Right ventricle myocardium superior (tissue), 1 donor: ENCODE data around the gene ACCS. TPM values are rescaled to one million over a fixed set of nuclear protein-coding genes. Genes with fewer than 3 reads are reported as not detected.

Experiments used
- ATAC-seq: fragments of 200-7000 bp; cut with Tn5 transposase; one replicate; pipeline ENCODE4 v1.9.1; 2020; ENCODE audit warnings: mild to moderate bottlenecking; ENCODE audit not compliant: poor library complexity
- DNase-seq: peaks from one replicate; pipeline ENCODE4 v3.0.0-alpha.2; 2020
- intact Hi-C: fragments of 100-400 bp; cut with DNase I; formaldehyde crosslinking; loops from one replicate; pipeline ENCODE4 v1.11.2; 2022
- total RNA-seq: library from RNA; stranded (reverse); fragmentation: NEBNext Ultra II Directional; extraction: Animal tissue kit (Norgen Biotek cat#: 25700); gene quantifications from one replicate; pipeline ENCODE4 v1.2.1, GENCODE V29; 2021
- donor health status: DM: no; HTN: yes; CAD: no; lungs with severe emphysema.

Gene ACCS
- total RNA-seq, 1 donor from 2014 or later: 6.3 TPM

DNA sequence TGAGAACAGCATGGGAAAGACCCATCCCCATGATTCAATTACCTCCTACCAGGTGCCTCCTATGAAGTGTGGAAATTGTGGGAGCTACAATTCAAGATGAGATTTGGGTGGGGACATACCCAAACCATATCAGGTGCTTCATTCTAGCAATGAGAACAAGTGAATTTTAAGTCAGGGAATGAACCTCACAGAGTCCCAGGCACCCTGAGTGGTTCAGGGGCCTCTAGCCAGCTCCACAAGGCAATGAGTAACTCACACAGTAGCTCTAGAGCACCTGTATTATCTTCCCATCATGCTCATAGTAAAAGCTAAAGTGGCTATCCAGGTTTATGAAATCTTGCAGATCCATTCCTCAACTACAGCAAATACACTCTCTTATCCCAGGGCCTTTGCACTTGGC is 31.4 kb upstream of the ACCS start:
- intact Hi-C loops: loop anchor here (5.0 to 10.0 kb wide), 2 partner anchors 50 to 92 kb away; partner anchors contain the start of gene C11orf96
- ATAC-seq: no peak
- DNase-seq: no peak

DNA sequence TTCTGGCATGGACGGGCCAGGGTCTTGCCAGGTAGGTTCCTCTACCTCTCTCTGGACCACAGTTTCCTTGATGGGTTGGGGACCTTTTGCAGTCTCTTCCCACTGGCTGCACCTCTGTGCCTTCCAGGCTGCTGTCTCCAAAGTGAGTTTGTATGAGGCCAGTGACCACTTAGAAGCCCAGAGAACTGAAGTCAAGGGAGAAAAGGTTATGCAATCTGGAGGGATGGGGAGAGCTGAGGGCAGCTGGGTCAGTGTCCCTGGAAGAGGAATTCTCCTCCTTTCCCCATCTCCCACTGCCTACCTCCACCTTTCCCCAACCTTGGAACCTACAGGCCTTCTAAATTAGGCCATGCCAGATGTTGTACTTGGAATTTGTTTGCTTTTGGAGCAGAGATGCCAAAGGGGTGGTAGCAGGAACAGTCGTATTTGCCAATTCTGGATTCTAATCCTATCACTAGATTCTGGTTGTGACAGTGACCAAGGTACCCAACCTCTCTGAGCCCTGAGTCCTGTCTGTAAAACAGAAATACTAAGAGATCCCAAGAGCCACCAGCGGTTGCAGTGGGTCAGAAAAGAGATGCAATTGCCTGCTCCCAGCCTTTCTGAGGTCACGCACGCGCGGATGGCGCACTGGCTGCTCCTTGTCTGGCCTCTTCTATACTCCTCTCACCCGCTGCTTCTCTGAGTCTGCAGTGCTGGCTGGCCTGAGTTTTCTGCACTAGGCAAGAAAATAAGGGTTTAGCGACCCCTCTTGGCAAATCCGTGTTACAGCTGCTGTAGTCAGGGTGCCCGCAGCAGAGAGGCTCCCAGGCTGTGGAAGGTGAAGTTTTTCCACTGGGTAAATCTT is 29.0 kb upstream of the ACCS start:
- intact Hi-C loops: loop anchor here (2.0 to 10.0 kb wide), 3 partner anchors 52 to 146 kb away; partner anchors contain the start of gene C11orf96
- DNase-seq (peak; percentile 89), ATAC-seq (peak; percentile 93)

DNA sequence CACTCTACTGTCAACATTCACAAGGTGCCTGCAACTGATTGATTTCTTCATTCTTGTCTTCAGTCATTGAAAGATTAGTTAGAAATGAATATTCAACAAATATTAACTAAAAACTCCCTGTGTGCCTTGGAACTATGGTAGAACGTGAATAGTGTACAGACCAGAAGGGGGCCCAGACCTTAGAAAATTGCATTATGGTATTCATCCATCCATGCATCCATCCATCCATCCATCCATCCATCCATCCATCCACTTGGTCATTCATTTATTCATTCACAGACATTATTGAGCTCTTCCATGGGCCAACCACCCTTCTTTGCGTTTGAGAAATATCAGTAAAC is 28.4 kb upstream of the ACCS start:
- DNase-seq (no peak), ATAC-seq (no peak)
- intact Hi-C loops: loop anchor here (2.0 to 10.0 kb wide), 3 partner anchors 53 to 147 kb away; partner anchors contain the start of gene C11orf96

- no peak for ATAC-seq
These were observed 22.9 kb upstream of the ACCS start for GRCh38 chr11:44043157-44043556.

DNA sequence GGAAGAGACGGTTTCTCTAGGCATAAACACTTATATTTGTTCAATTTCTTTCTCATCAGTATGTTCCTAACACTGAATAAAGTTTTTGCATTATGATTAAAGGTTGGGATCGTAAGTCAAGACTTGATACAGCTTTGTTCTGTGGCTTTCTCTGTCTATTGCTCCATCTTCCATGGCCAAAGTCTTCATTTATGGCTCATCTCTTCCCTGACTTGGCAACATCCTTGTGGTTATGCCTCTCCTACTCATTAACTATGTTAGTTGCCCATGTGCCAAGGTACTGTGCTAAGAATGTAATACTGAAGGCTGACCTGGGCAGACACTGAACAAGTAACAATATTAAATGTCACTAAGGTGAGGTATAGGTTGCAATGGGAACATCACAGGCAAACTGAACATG is 19.9 kb upstream of the ACCS start:
- intact Hi-C loops: no loop called here
- DNase-seq: no peak
- no peak for ATAC-seq

More at GRCh38 chr11:44043157-44043556, 22.9 kb upstream of the ACCS start:
- no peak for DNase-seq
- intact Hi-C loops: no loop called here

DNA sequence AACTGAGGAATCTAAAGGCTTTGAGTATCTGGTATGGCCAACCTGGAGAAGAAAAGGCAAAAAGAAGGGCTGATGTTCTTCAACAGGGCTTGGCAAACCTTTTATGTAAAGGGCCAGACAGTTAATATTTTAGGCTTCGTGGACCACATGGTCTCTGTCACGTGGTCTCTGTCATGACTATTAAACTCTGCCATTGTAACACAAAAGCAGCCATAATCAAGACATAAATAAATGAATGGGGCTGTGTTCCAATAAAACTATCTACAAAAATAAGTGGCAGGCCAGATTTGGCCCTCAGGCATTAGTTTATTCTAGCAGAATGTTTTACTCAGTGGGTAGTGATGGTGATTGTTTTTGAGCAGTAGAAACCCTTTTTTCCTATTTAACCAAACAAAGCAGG is 18.8 kb upstream of the ACCS start:
- intact Hi-C loops: no loop called here
- DNase-seq (no peak), ATAC-seq (no peak)

GRCh38 chr11:44047931-44048431 is 18.1 kb upstream of the ACCS start, which contains the start of gene ACCSL:
ACCSL (plus strand) TSS chr11:44047981; CDS start chr11:44048037, 56 bp downstream.
- no peak for ATAC-seq
- intact Hi-C loops: no loop called here

DNA sequence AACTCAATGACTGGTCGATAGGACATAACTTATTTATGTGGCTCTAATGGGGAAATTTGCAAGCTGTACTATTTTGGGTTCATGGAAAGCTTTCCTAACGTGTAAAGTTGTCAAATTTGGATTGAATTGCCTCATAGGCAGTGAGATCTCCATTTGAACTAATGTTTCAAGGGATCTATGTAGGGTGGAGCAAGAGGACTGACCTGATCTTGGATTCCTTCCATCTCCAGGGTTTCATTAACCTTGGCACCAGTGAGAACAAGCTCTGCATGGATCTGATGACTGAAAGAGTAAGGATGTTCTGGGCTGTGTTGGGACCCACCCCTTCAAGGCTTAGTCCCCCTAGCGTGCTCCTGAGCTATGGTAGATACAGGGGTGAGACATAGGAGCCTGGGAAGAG is 16.2 kb upstream of the ACCS start:
- ATAC-seq: no peak
- no peak for DNase-seq
- intact Hi-C loops: no loop called here

More at GRCh38 chr11:44047931-44048431, 18.1 kb upstream of the ACCS start, which contains the start of gene ACCSL:
- no peak for DNase-seq

DNA sequence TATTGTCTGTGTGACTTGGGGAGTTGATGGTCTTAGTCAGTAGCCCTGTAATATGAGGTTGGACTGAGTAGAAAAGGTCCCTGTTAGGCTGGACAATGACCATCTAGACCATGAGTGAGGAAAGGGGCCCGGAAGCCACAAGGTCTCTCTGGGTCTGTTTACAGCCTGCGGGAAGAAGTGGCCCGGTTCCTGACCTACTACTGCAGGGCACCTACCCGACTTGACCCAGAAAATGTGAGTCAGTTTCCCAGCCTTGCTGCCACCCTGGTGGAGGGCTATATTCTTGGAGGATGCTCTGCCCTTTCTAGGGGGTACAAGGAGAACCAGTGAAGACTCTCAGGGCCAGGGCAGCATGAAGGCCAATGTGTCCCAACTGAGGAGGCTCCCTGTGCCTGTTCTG is 14.9 kb upstream of the ACCS start:
- intact Hi-C loops: no loop called here
- DNase-seq: no peak
- ATAC-seq: no peak

- DNase-seq (no peak), ATAC-seq (no peak)
- intact Hi-C loops: no loop called here
These were observed 8.7 kb upstream of the ACCS start for GRCh38 chr11:44057340-44057739.

DNA sequence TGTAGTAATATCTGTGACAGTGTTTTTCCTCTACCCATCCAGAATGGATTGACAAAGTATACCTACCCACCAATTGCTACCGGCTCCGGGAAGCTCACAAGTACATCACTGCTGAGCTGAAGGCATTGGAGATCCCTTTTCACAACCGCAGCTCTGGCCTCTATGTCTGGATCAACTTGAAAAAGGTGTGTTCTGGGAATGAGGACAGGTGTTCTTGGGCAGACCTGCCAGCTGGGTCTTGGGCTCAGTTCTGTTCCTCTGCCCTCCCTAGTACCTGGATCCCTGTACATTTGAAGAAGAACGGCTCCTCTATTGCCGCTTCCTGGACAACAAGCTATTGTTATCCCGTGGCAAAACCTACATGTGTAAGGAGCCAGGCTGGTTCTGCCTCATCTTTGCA is 7.8 kb upstream of the ACCS start:
- no peak for ATAC-seq
- no peak for DNase-seq

GRCh38 chr11:44065161-44065661 is 859 bp upstream of the ACCS start:
- DNase-seq (no peak), ATAC-seq (no peak)
- intact Hi-C loops: no loop called here

More for the DNA sequence above, 7.8 kb upstream of the ACCS start:
- intact Hi-C loops: no loop called here

GRCh38 chr11:44066732-44067141 is 667 bp downstream of the ACCS start:
- peak; percentile 0 for ATAC-seq
- intact Hi-C loops: no loop called here
- DNase-seq: no peak

GRCh38 chr11:44067266-44067665 is 1.2 kb downstream of the ACCS start:
- intact Hi-C loops: no loop called here
- ATAC-seq (no peak), DNase-seq (no peak)

GRCh38 chr11:44068180-44068579 is 2.1 kb downstream of the ACCS start:
- no peak for DNase-seq
- intact Hi-C loops: no loop called here
- no peak for ATAC-seq

- ATAC-seq: no peak
- intact Hi-C loops: no loop called here
- DNase-seq: no peak
These were observed 5.1 kb downstream of the ACCS start for GRCh38 chr11:44071157-44071556.

DNA sequence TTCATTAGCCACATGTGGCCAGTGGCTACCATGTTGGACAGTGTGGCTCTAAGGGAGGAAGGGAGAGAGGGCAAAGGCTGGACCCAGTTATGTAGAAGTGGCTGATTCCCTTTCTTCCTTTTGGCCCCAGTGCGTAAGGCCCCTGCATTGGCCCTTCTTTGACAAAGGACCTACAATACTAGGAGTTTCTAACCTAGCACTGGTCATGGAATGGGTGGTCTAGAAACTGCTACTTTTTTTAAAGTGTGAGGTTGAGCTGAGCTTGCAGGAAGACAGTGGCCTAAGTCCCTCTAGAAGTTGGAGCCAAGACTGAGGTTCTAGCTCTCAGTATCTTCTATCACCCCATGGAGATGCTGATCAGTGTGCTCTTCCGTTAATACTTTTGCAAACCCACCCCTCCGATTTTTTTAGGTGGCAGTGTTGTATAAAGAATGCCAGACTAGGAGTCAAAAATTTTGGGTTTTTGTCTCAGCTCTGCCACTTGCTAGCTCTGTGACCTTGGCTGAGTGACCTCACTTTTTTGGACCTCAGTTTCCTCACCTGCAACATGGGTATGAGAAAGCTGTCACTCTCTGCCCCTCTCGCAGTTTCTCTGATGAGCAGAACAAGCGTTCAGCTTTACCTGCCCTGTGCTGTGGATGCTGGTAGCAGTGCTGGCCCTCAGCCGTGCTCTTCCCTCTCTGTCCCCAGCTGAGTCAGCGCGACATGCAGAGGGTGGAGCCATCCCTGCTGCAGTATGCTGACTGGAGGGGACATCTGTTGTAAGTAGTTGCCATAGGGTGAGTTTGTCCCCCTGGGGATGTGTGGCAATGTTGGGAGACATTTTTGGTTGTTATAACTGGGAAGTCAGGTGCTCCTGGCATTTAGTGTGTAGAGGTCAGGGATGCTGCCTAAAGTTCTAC is 6.9 kb downstream of the ACCS start:
- DNase-seq (no peak), ATAC-seq (no peak)
- intact Hi-C loops: no loop called here

DNA sequence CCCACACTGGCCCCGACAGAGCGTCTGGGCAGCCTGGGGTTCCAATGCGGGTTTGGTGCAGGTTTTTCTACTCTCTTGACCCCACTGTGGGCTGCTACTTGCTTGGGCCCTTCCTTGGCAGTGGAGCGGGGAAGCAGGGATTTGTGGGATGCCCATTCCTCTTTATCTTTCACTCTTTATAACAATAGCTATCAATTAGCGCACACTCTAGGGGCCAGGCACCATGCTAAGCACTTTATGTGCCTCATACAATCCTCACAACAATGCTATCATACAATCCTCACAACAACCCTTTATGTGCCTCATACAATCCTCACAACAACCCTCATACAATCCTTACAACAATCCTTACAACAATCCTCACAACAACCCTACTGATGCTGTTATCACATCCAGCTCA is 12.7 kb downstream of the ACCS start:
- intact Hi-C loops: no loop called here
- DNase-seq: no peak
- no peak for ATAC-seq

- DNase-seq (no peak), ATAC-seq (no peak)
- intact Hi-C loops: no loop called here
These were observed 13.3 kb downstream of the ACCS start for GRCh38 chr11:44079376-44079775.
